ENCODE data around the gene TRPC3.

TRPC3 gene

GRCh38 chr4:121829511-121829910 is 122.3 kb downstream of the TRPC3 start:
- Histone ChIP-seq H3K27ac (ENCODE audit: low read depth, low read length) (no peak overlapping the region), H3K36me3 (ENCODE audit: low read length) (no peaks in the 10 kb centered on the region), H3K79me2 (ENCODE audit: insufficient read depth, low read length) (no peaks in the 10 kb centered on the region), H3K9me3 (ENCODE audit: insufficient read depth, low read length) (no peaks in the 10 kb centered on the region), H3K4me2 (ENCODE audit: low read depth, low read length, poor library complexity, severe bottlenecking) (no peak overlapping the region), H3K4me3 (ENCODE audit: insufficient read depth, low read length, poor library complexity, severe bottlenecking) (no peak overlapping the region), H3F3A (ENCODE audit: insufficient read depth) (no peaks in the 10 kb centered on the region), H3K9ac (ENCODE audit: low read length) (no peak overlapping the region), H4K20me1 (ENCODE audit: low read depth, low read length) (no peaks in the 10 kb centered on the region), H3K27me3 (ENCODE audit: low read length) (no peaks in the 10 kb centered on the region), H2AFZ (ENCODE audit: low read depth, low read length, severe bottlenecking) (no peak overlapping the region), H3K9me2 (replicated peaks; ENCODE audit: insufficient read depth, low read length) (no peaks in the 10 kb centered on the region)
- TF ChIP-seq EZH2phosphoT487 (conservative IDR thresholded peaks at IDR 0.05; ENCODE audit: low read length): no peak
- TF ChIP-seq, protein P1, sequence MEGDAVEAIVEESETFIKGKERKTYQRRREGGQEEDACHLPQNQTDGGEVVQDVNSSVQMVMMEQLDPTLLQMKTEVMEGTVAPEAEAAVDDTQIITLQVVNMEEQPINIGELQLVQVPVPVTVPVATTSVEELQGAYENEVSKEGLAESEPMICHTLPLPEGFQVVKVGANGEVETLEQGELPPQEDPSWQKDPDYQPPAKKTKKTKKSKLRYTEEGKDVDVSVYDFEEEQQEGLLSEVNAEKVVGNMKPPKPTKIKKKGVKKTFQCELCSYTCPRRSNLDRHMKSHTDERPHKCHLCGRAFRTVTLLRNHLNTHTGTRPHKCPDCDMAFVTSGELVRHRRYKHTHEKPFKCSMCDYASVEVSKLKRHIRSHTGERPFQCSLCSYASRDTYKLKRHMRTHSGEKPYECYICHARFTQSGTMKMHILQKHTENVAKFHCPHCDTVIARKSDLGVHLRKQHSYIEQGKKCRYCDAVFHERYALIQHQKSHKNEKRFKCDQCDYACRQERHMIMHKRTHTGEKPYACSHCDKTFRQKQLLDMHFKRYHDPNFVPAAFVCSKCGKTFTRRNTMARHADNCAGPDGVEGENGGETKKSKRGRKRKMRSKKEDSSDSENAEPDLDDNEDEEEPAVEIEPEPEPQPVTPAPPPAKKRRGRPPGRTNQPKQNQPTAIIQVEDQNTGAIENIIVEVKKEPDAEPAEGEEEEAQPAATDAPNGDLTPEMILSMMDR (IDR thresholded peaks at IDR 0.05; ENCODE audit: insufficient read depth, low read length, poor library complexity, severe bottlenecking): no peak

Data from SU-DHL-6 (cell line).